Renal cortical epithelial cell (primary cell): ENCODE data around the gene RAB34. TPM values are rescaled to one million over a fixed set of nuclear protein-coding genes. Genes with fewer than 3 reads are reported as not detected.
A peak's percentile ranks its signal among the peaks of the same experiment; 100 is the strongest.
"Not testable (repeated sequence)": the region's sequence is repeated elsewhere in the genome, so short reads cannot be mapped to it uniquely, and the experiment has no call there.

ENCODE experiments used
- DNase-seq: peaks from one replicate; pipeline ENCODE4 v3.0.0-alpha.2; 2011; ENCODE audit warnings: low read depth
- total RNA-seq: library from RNA; depleted of rRNA; stranded (reverse); fragments of >200 nt; gene quantifications from 2 replicates; pipeline ENCODE4 v1.2.3, GENCODE V29; 2014

RAB34 gene
- total RNA-seq, 1 donor from 2014 or later, result 131 TPM

GRCh38 chr17:28728364-28729200 is 10.9 kb upstream of the RAB34 start, which contains the start of gene NEK8:
Gene NEK8, plus strand, starts transcription at chr17:28728788. Its CDS starts 26 bp downstream, at chr17:28728814.
- peak; percentile 84 for DNase-seq

GRCh38 chr17:28726627-28727491 is 9.2 kb upstream of the RAB34 start:
- DNase-seq, result peak; percentile 99

GRCh38 chr17:28726226-28726626 is 8.6 kb upstream of the RAB34 start, which contains the start of gene TLCD1:
Gene TLCD1, minus strand, starts transcription at chr17:28726233. Its CDS starts 136 bp downstream, at chr17:28726097.
- no peak for DNase-seq

GRCh38 chr17:28725660-28726225 is 8.1 kb upstream of the RAB34 start:
- peak; percentile 38 for DNase-seq

GRCh38 chr17:28725166-28725659 is 7.5 kb upstream of the RAB34 start:
- DNase-seq, result peak; percentile 33

GRCh38 chr17:28724500-28725165 is 7.0 kb upstream of the RAB34 start:
- no peak for DNase-seq

- not testable (repeated sequence) for DNase-seq
These were observed 6.3 kb upstream of the RAB34 start for GRCh38 chr17:28723836-28724499.

GRCh38 chr17:28723159-28723835 is 5.6 kb upstream of the RAB34 start:
- DNase-seq, result no peak

- DNase-seq, result no peak
These were observed 4.9 kb upstream of the RAB34 start for GRCh38 chr17:28722417-28723158.

- DNase-seq, result not testable (repeated sequence)
These were observed 3.3 kb upstream of the RAB34 start for GRCh38 chr17:28720997-28721329.

- no peak for DNase-seq
These were observed 2.8 kb upstream of the RAB34 start for GRCh38 chr17:28720247-28720996.

GRCh38 chr17:28719021-28719433 is 1.4 kb upstream of the RAB34 start:
- no peak for DNase-seq

GRCh38 chr17:28718333-28719020 is 809 bp upstream of the RAB34 start:
- no peak for DNase-seq

GRCh38 chr17:28716740-28717577 is 709 bp downstream of the RAB34 start:
- DNase-seq, result no peak

GRCh38 chr17:28715217-28715616 is 2.5 kb downstream of the RAB34 start:
- DNase-seq, result no peak

- DNase-seq, result no peak
These were observed 3.4 kb downstream of the RAB34 start for GRCh38 chr17:28714281-28714680.

- no peak for DNase-seq
These were observed 4.8 kb downstream of the RAB34 start for GRCh38 chr17:28712705-28713415.
